ENCODE data around the gene CERS2. TPM values are rescaled to one million over a fixed set of nuclear protein-coding genes. Genes with fewer than 3 reads are reported as not detected.

The CERS2 gene
- total RNA-seq, 1 donor from 2014 or later: 261 TPM

- DNase-seq (ENCODE audit: extremely low spot score, unreplicated experiment): no peak
- no peaks in the 10 kb centered on the region for H3K36me3 Mint-ChIP-seq (ENCODE audit: unreplicated experiment)
- peak overlapping the region; percentile 89 for H3K27ac Mint-ChIP-seq (ENCODE audit: unreplicated experiment)
- peaks cover 55% of the 10 kb centered on the region for H3K4me1 Mint-ChIP-seq (ENCODE audit: unreplicated experiment)
- H3K4me3 Mint-ChIP-seq (ENCODE audit: unreplicated experiment): peak overlapping the region; percentile 83
- no peak for TF ChIP-seq CTCF (IDR thresholded peaks at IDR 0.05)
- no peaks in the 10 kb centered on the region for H3K9me3 Mint-ChIP-seq (ENCODE audit: unreplicated experiment)
- H3K27me3 Mint-ChIP-seq (ENCODE audit: unreplicated experiment): no peaks in the 10 kb centered on the region
These were observed 1.3 kb downstream of the CERS2 start for GRCh38 chr1:150973258-150973835.

DNA sequence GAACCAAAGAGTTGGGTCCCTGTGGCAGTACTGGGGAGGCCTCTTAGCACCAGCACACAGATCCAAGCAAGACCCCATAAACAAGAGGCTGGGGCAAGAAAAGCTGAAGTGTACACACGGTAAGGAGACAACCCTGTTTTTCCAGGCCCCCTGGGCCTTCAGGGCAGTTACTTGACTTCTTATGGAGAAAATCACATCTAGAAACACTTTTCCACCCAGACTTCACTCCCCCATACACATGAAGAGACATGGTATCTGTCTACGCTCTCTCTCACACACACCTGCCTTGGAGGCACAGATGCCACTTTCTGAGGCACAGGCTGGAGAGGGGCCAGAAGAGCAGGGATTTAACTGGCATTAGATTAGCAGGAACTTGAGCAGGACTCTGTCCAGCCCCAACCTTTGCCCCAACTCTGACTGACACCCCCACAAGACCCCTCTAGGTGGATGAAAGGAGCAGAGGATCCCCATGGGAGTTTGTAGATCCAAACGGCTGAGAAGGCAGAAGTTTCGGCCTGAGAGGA lies 2.2 kb downstream of the CERS2 start:
- Mint-ChIP-seq H3K27me3 (ENCODE audit: unreplicated experiment) (no peaks in the 10 kb centered on the region), H3K9me3 (ENCODE audit: unreplicated experiment) (no peaks in the 10 kb centered on the region), H3K4me1 (ENCODE audit: unreplicated experiment) (peaks cover 52% of the 10 kb centered on the region), H3K36me3 (ENCODE audit: unreplicated experiment) (peaks cover 9% of the 10 kb centered on the region), H3K27ac (ENCODE audit: unreplicated experiment) (peak overlapping the region; percentile 89), H3K4me3 (ENCODE audit: unreplicated experiment) (peak overlapping the region; percentile 83)
- DNase-seq (ENCODE audit: extremely low spot score, unreplicated experiment): no peak
- no peak for TF ChIP-seq CTCF (IDR thresholded peaks at IDR 0.05)

GRCh38 chr1:150971583-150972416 lies 2.8 kb downstream of the CERS2 start:
- no peak for DNase-seq (ENCODE audit: extremely low spot score, unreplicated experiment)
- Mint-ChIP-seq H3K4me3 (ENCODE audit: unreplicated experiment) (peak overlapping the region; percentile 83), H3K4me1 (ENCODE audit: unreplicated experiment) (peaks cover 45% of the 10 kb centered on the region), H3K27me3 (ENCODE audit: unreplicated experiment) (no peaks in the 10 kb centered on the region), H3K36me3 (ENCODE audit: unreplicated experiment) (peaks cover 13% of the 10 kb centered on the region), H3K9me3 (ENCODE audit: unreplicated experiment) (no peaks in the 10 kb centered on the region), H3K27ac (ENCODE audit: unreplicated experiment) (peak overlapping the region; percentile 89)
- no peak for TF ChIP-seq CTCF (IDR thresholded peaks at IDR 0.05)

DNA sequence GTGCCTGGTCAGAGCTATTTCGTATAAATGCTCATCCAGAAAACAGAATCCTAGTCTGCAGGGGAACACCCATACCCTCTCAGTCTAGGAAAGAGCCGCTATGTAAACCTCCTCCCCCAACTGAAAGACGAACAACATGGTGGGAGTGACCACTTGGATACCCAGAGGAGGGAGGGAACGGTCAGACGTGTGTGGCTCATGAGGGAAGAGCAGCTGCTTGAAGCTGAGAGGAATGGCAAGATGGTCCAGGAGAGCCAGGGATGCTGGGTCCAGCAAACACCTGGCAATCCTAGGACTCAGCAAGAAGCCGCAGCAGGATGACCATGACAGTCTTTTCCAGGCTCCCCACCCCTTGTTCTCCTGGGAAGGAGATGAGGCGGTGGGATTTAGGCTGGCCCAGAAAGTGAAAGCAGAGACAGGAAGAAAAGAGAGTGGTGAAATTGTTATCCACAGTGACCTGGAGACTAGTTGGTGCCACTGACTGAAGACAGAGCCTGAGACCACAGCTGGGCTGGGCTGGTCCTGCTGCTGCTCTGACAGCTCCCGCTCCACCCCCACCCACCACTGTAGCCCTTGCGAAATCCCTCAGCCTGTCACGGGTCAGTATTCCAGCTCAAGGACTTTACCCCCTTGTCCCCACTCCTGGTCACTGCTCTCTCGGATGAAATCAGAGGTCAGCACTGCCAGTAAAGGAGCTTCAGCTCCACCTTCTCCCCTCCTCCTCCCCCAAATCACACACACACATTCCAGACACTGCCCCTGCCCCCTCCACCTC lies 3.6 kb downstream of the CERS2 start:
- H3K9me3 Mint-ChIP-seq (ENCODE audit: unreplicated experiment): no peaks in the 10 kb centered on the region
- H3K4me3 Mint-ChIP-seq (ENCODE audit: unreplicated experiment): peak overlapping the region; percentile 83
- peaks cover 40% of the 10 kb centered on the region for H3K4me1 Mint-ChIP-seq (ENCODE audit: unreplicated experiment)
- peaks cover 21% of the 10 kb centered on the region for H3K36me3 Mint-ChIP-seq (ENCODE audit: unreplicated experiment)
- H3K27ac Mint-ChIP-seq (ENCODE audit: unreplicated experiment): peak overlapping the region; percentile 89
- no peaks in the 10 kb centered on the region for H3K27me3 Mint-ChIP-seq (ENCODE audit: unreplicated experiment)
- no peak for DNase-seq (ENCODE audit: extremely low spot score, unreplicated experiment)
- no peak for TF ChIP-seq CTCF (IDR thresholded peaks at IDR 0.05)

Measured in osteocyte (in vitro differentiated cells).